ENCODE data around the gene SAG. TPM values are rescaled to one million over a fixed set of nuclear protein-coding genes. Genes with fewer than 3 reads are reported as not detected.

The SAG gene
- total RNA-seq, 4 donors from 2014 or later, result not detected

DNA sequence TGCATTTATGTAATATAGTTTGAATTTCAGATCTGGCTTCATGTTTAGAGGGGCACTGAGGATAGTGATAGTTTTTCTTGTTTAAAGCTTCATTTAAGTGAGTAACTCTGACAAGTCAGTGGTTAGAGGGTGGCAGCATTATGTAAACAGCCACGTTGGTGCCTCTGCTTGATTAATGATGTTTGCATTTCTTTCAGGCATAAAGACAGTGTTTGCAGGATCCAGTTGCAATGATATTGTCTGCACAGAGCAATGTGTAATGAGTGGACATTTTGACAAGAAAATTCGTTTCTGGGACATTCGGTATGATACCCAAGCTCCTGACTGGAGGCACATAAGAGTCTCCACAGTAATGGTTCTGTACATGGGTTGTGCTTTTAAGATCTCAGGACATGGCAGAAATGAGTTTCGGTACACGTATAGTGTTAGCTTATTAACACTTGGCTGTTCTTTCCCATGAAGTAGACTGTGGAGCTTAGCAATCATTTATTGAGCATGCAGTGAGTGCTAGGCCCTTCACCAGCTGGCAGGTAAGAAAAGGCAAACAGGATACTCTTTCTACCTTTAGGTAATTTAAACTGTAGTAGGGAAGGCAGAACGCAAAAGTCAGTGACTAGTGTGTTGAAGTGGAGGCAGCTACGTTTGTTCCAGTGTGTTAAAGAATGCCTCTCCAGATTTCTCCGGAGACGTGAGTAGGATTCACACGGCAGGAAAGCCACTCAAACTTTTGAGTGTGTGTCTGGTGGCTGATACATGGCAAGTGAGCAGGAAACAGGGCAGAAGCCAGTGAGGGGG, 17.4 kb upstream of the SAG start:
- no peak for TF ChIP-seq POLR2A (IDR thresholded peaks at IDR 0.05)
- TF ChIP-seq EP300 (IDR thresholded peaks at IDR 0.05; ENCODE audit: low read depth), result no peak
- TF ChIP-seq, protein P1, sequence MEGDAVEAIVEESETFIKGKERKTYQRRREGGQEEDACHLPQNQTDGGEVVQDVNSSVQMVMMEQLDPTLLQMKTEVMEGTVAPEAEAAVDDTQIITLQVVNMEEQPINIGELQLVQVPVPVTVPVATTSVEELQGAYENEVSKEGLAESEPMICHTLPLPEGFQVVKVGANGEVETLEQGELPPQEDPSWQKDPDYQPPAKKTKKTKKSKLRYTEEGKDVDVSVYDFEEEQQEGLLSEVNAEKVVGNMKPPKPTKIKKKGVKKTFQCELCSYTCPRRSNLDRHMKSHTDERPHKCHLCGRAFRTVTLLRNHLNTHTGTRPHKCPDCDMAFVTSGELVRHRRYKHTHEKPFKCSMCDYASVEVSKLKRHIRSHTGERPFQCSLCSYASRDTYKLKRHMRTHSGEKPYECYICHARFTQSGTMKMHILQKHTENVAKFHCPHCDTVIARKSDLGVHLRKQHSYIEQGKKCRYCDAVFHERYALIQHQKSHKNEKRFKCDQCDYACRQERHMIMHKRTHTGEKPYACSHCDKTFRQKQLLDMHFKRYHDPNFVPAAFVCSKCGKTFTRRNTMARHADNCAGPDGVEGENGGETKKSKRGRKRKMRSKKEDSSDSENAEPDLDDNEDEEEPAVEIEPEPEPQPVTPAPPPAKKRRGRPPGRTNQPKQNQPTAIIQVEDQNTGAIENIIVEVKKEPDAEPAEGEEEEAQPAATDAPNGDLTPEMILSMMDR (IDR thresholded peaks at IDR 0.05), result no peak
- TF ChIP-seq POLR2AphosphoS5 (IDR thresholded peaks at IDR 0.05), result no peak
- no peak overlapping the region for H3K4me3 ChIP-seq
- peaks cover 0 to 68% (median 26%) of the 10 kb centered on the region in 4 donors for H3K36me3 ChIP-seq
- no peaks in the 10 kb centered on the region for H3K27me3 ChIP-seq
- 82 to 85% methylated on average over 10 of the region's 10 CpGs for WGBS, 2 donors (ENCODE audit: low coverage in 1 of 2)
- no peak for DNase-seq
- in situ Hi-C loops (cut with MboI; ENCODE audit: low pct_ligation_motif_present in 1 of 4, low pct_unique_long_range_greater_than_20kb in 1 of 4, low sequenced_read_pairs in 3 of 4) (loop anchor here in 1 of 4 donors (25.0 kb wide), 1 partner anchor 147 kb away; no protein-coding TSS in a partner anchor), intact Hi-C loops (cut with DNase I; ENCODE audit: low total_unique reads) (no loop called here)
- no peaks in the 10 kb centered on the region for H3K9me3 ChIP-seq
- no peaks in the 10 kb centered on the region for H3K4me1 ChIP-seq
- no peak overlapping the region for H3K27ac ChIP-seq

DNA sequence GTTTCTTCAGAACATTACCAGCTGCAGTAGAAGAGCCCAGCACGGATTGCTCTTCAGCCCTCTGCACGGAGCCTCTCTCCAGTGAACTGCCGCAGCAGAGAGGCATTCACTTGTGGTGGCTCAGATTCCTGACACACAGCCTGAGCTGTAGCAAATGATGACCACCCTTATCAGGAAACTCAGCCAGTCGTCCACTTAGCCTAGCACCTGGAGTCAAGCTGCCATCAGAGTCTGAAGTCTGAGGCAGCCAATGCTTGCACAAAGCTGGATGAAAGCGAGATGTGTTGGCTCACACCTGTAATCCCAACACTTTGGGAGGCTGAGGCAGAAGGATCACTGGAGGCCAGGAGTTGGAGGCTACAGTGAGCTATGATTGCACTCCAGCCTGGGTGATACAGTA, 11.7 kb upstream of the SAG start:
- intact Hi-C loops (cut with DNase I; ENCODE audit: low total_unique reads), result no loop called here
- H3K27me3 ChIP-seq, result no peaks in the 10 kb centered on the region
- 91 to 96% methylated on average over 5 of the region's 5 CpGs for WGBS, 2 donors (ENCODE audit: low coverage in 1 of 2)
- H3K9me3 ChIP-seq, result no peaks in the 10 kb centered on the region
- peaks cover 0 to 47% (median 21%) of the 10 kb centered on the region in 4 donors for H3K36me3 ChIP-seq
- no peak for DNase-seq
- TF ChIP-seq EP300 (IDR thresholded peaks at IDR 0.05; ENCODE audit: low read depth) (no peak), POLR2AphosphoS5 (IDR thresholded peaks at IDR 0.05) (no peak), POLR2A (IDR thresholded peaks at IDR 0.05) (no peak)
- TF ChIP-seq, protein P1 (IDR thresholded peaks at IDR 0.05), result no peak
- in situ Hi-C loops (cut with MboI; ENCODE audit: low pct_ligation_motif_present in 1 of 4, low pct_unique_long_range_greater_than_20kb in 1 of 4, low sequenced_read_pairs in 3 of 4), result loop anchor here in 1 of 4 donors (25.0 kb wide), 1 partner anchor 141 kb away; no protein-coding TSS in a partner anchor
- H3K27ac ChIP-seq, result no peak overlapping the region
- peaks cover 0 to 7% (median 0%) of the 10 kb centered on the region in 4 donors for H3K4me1 ChIP-seq
- H3K4me3 ChIP-seq, result no peak overlapping the region

DNA sequence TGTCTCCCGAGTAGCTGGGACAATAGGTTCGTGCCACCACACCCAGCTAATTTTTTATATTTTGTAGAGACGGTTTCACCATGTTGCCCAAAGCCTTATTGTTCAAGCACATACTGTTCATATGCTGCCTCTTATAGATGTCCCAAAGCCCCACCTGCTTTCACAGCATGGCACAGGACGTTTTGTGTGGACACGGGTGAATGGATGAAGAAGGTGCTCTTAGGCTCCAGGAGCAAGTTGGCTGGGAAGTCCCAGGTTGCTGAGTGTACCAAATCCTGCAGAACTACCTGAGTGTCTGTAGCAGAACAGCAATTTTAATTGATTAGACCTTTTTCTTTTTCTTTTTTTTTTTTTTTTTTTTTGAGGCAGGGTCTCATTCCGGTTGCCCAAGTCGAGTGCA, 10.5 kb upstream of the SAG start:
- intact Hi-C loops (cut with DNase I; ENCODE audit: low total_unique reads) (no loop called here), in situ Hi-C loops (cut with MboI; ENCODE audit: low pct_ligation_motif_present in 1 of 4, low pct_unique_long_range_greater_than_20kb in 1 of 4, low sequenced_read_pairs in 3 of 4) (loop anchor here in 1 of 4 donors (25.0 kb wide), 1 partner anchor 140 kb away; no protein-coding TSS in a partner anchor)
- H3K4me1 ChIP-seq, result peaks cover 0 to 7% (median 0%) of the 10 kb centered on the region in 4 donors
- H3K27me3 ChIP-seq, result no peaks in the 10 kb centered on the region
- WGBS, 2 donors (ENCODE audit: low coverage in 1 of 2), result 69 to 74% methylated on average over 4 to 7 of the region's 7 CpGs
- DNase-seq, result no peak
- H3K36me3 ChIP-seq, result peaks cover 0 to 35% (median 16%) of the 10 kb centered on the region in 4 donors
- TF ChIP-seq POLR2A (IDR thresholded peaks at IDR 0.05), result no peak
- no peak for TF ChIP-seq EP300 (IDR thresholded peaks at IDR 0.05; ENCODE audit: low read depth)
- TF ChIP-seq, protein P1 (IDR thresholded peaks at IDR 0.05), result no peak
- TF ChIP-seq POLR2AphosphoS5 (IDR thresholded peaks at IDR 0.05), result no peak
- H3K27ac ChIP-seq, result no peak overlapping the region
- H3K9me3 ChIP-seq, result no peaks in the 10 kb centered on the region
- no peak overlapping the region for H3K4me3 ChIP-seq

DNA sequence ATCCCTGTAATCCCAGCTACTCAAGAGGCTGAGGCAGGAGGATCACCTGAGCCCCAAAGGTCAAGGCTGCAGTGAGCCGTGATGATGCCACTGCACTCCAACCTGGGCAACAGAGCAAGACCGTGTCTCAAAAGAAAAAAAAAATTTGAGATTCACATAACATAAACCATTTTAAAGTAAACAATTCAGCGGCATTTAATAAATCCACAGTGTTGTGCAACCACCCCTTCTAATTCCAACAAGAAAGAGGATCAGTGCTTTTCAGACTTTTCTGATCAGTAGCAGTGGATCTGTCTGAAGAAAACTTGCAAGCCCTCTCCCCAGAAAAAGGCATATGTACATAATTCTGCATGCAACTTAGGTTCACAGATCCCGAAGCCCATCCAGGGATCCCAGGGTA, 7.2 kb upstream of the SAG start:
- WGBS, 2 donors (ENCODE audit: low coverage in 1 of 2), result 62 to 81% methylated on average over 3 to 4 of the region's 4 CpGs
- DNase-seq, result no peak
- intact Hi-C loops (cut with DNase I; ENCODE audit: low total_unique reads) (no loop called here), in situ Hi-C loops (cut with MboI; ENCODE audit: low pct_ligation_motif_present in 1 of 4, low pct_unique_long_range_greater_than_20kb in 1 of 4, low sequenced_read_pairs in 3 of 4) (no loop called here)
- Histone ChIP-seq H3K36me3 (peaks cover 0 to 8% (median 3%) of the 10 kb centered on the region in 4 donors), H3K27ac (no peak overlapping the region), H3K27me3 (no peaks in the 10 kb centered on the region), H3K4me1 (peaks cover 0 to 7% (median 0%) of the 10 kb centered on the region in 4 donors), H3K9me3 (no peaks in the 10 kb centered on the region), H3K4me3 (no peak overlapping the region)
- TF ChIP-seq, protein P1 (IDR thresholded peaks at IDR 0.05), result no peak
- TF ChIP-seq EP300 (IDR thresholded peaks at IDR 0.05; ENCODE audit: low read depth) (no peak), POLR2AphosphoS5 (IDR thresholded peaks at IDR 0.05) (no peak), POLR2A (IDR thresholded peaks at IDR 0.05) (no peak)

Data from transverse colon (tissue), 4 donors.